HG03439 (cell line): ENCODE results near the gene PEX14.

Source experiments
- ATAC-seq: cut with Tn5 transposase; IDR thresholded peaks from one replicate; pipeline ENCODE4 v1.9.1; 2021; ENCODE audit warnings: mild to moderate bottlenecking, moderate library complexity; ENCODE audit not compliant: unreplicated experiment

Gene PEX14

DNA sequence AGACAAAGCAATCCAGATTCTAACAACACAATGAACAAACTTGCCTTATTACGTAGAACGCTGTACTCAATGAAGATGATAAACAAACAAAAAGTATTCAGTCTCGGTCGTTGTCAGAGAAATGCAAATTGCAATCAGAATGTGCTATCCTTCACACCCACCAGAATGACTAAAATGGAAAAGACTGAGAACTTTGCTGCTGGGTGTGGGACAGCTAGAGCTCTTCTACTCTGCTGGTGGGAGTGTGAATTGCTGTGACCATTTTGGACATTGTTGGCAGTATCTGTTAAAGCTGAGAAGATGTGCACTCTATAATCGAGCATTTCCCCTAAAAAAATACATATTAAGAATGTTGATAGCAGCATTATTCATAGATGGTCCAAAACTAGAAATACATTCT is 111.4 kb downstream of the PEX14 start:
- no peak for ATAC-seq

DNA sequence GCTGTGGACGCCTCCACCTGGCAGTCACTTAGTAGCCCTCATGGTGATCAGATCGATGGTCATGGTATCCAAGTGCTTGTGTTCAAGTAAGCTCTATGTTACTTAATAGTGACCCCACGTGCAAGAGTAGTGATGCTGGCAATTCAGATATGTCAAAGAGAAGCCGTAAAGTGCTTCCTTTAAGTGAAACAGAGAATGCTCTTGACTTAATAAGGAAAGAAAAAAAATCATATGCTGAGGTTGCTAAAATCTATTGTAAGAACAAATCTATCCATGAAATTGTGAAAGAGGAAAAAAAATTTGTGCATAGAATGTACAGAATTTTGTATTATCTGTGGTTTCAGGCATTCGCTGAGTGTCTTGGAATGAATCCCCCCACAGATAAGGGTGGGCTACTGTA is 113.9 kb downstream of the PEX14 start:
- ATAC-seq: no peak

DNA sequence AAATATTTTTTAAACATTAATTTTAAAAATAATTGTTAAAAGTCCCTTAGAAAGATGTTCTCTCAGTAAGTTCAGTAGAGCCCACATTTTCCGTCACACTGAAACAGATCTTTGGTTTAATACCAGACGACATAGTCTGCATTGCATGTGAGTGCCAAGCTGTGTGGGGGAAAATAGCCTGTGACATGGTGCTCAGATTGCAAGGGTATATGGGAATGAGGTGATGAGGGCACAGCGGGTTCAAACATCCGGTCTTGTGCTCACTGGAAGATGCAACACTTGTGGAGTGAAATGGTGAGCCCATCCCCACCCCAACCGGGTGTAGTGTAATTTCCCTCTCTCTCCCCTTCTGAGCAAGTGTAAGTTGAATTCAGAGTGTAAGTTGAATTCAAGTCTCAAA is 114.3 kb downstream of the PEX14 start:
- ATAC-seq: no peak

DNA sequence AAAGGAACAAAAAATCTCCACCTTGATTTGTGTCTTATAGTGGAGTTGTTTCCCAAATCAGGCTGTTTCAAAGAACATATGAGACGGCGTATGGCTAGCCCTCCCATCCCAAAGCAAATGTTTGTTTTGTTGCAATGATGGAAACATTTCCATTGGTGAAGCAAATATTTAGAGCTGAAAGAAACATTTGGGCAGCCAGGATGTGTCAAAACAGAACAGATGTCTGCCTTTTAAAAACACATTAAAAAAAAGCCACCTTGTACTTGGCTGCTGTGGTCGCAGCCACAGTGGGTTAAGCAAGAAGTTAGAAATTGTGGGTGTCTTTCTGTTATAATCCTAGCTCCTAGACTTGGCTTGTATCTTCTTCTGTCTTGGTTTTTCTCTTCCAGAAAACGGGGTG is 116.3 kb downstream of the PEX14 start:
- no peak for ATAC-seq

DNA sequence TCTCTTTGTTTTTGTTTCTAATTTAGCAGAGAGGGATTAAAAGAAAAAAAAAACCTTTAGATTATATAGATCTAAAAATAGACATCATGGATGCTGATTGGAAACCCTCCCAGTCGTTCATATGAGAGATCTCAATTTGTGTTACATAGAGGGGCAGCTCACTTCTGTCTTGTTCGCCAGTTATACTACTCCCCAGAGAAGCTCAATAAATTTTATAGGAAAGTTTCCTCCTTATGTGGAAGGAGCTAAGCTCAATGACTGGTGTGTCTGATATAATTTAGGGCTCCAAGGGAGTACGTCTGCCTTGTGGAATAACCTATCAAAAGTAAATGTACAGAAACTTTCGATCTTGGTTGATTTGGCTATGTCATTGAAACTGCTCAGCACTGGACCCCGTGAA is 117.6 kb downstream of the PEX14 start:
- no peak for ATAC-seq

DNA sequence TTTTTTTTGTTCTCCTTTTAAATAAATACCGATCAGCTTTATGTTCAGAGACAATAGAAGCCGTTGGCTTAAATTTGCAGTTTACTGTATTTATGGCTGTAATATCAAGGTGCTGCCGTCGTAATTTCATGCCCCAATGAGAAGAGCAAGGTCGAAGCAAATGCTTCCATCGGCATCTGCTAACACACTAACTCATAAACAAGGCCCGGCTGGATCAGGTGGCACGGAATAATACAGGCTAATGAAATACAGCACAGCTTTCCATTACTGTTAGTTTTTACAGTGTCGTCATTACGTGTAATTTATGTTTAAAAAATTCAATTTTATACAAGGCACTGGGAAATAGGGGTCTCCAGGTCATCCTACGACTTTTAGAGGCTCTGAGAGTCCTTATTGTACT is 119.0 kb downstream of the PEX14 start:
- no peak for ATAC-seq

DNA sequence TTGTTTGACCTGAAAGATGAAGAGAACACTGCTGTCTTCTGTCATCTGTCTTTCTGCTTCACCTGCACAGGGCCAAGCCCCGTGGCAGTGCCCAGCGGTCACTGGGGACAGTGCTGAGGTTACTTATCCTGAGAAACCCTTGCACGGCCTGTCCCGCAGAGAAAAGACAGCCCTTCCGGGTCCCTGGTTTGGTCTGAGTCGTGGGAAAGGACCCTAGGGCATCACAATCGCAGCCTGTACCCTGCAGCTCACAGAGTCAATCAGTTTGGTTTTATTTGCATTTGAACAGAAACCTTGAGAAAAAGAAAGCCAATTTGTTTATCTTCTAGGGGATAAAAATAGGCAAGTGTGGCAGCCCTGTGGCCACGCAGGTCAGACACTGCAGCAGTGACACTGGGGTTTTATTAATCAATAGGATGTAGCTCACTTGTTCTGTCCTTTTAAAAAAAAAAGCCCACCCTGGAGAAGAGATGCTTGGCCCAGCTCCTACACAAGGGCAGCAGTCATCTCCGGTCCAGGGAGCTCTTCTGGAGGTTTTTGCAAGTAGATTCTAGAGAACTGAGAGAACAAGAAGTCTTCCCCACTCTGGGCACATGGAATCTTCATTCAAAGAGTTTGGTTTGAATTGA is 120.0 kb downstream of the PEX14 start:
- ATAC-seq: no peak

DNA sequence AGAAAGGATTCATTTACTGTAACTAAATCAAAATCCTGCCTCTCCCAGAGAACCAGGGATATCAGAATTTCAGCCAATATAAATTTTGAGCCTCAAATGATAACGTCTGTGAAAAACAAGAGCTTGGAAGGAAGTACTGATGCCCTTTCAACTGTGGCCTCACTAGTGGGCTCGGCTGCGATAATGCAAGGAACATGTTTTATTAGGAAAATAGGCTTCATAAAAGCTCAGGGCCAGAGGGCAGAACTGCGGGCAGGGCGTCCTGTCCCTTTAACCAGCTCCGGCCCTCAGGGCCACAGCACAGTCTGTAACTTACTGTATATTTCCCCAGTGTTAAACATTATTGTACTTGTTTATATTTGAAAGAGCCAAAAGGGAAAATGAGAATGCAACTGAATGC is 122.0 kb downstream of the PEX14 start:
- ATAC-seq: no peak

DNA sequence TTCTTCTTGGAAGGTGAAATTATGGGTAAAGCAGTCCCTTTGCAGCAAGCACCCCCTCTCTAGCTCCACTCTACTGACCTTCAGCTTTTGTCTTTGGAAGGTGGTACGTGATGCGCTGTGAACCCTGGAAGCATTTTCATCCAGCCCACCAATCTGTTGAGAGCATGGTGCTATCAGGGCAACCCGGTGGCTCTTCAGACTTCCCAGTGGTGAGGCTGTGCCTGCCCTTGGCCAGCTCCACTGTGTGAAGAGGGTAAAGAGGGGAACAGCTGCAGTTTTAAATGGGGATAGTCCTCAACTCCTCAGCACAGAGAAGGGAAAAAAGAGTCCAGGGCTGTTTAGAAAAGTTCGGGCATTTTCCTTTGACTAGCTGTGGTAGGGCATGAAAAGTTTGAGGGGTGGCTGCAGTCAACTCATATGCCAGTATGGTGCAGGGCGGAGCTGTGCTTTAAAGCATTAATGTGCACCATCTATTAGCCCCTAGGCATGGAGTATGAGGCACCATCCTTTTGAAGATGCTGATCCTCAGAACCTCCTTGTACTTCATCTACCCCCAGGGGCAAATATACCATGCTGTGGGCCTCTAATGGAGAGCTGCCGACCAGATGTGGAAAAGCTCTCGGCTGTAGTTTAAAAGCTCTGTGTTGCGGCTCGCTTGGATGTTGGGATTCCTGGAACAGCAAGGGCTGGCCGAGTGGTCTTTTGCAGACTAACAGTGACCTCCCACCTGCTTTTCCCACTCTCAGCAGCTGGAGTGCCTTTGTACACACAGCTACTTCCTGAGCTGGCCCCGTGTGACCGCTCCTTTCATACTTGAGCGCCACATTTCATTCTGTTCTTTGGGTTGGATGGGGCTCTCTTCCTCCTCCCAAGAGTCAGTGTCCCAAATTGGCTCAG is 123.0 kb downstream of the PEX14 start:
- no peak for ATAC-seq

DNA sequence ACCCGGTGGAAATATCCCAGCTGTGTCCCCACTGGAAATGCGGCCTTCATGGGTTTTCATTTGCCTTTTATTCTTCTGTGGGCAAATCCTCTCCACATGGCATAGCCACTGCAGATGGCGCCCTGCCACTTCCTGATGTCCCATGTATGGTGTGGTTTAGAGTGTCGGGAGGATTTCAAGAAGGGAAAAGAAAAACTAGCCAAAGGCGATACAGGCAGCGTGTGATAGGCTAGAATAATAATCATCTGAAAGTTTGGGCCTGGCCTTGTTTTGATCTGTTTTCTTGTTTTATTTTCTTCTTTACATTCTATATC is 123.6 kb downstream of the PEX14 start:
- no peak for ATAC-seq

DNA sequence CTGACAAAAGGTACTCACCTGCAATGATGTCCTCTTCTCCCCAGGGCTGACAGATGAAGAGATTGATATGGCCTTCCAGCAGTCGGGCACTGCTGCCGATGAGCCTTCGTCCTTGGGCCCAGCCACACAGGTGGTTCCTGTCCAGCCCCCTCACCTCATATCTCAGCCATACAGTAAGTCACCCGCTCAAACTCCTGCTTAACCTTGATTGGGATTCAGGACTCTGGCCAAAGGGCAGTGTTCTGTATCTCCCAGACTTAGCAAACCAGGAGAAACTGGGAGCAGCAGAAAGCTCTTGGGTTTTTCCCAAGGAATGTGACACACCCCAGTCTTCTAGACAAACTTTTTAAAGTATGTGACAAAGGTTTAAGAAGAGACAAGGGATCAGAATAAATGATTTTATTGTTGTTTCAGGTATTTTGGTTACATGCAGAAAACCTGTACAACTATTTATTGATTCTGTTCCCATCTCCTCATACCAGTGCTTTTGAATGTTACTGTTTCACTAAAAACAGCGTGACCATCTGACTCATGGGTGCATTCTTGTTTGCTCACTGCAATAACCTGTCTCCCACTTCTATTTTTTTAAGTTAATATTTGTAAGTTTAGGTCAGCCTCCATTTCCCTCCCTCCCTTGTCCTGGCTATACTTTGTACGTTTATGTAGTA is 124.6 kb downstream of the PEX14 start:
- no peak for ATAC-seq

DNA sequence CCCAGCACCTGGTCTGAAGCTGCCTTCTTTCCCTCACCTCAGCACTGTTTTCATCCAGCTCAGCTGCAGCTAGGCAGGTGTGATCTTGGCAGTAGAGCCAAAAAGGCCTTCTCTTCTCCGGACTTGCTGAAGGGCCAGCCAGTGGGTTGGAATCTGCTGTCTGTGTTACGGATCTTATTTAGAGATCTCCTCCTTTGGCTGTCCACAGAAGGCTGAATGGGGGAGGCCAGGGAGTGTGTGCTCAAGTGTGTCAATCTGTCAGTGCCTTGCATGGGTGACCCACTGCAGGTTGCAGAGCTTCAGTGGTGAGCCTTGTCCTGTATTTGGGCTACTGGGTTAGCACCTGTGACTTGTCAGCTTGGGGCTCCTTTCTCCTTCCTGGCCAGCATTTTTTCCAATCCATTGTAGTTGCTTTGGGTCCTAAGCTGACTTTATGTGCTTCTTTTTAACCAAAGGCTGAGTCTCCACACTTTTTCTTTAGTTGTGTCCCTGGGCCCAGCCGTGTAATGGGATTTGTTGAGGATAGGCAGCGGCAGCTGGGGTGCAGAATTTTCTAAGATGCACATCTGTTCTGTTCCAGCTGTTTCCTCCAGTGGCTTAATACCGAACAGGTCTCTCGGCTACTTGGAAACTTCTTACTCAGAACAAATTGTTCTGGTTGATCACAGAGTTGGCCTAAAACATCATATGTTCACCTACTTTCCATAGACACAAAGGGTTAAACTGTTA is 126.8 kb downstream of the PEX14 start:
- ATAC-seq: no peak

DNA sequence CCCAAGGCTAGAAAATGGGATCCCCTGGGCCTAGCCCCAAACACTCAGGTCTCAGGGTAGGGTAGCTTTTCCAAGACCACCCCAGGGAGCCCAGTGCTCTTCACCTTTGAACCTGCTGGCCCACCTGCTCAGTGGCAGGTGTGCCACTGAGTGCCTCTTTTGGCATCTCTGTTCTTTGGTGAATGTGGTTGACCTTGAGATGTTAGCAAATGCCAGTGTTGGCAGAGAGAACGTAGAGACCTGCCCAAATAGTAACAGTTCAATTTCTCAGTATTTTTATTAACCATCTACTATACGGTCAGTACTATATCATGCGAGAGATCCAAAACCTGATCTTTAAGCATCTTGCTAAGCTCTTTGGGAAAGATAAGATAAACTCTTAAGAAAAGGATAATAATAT is 128.2 kb downstream of the PEX14 start:
- no peak for ATAC-seq

DNA sequence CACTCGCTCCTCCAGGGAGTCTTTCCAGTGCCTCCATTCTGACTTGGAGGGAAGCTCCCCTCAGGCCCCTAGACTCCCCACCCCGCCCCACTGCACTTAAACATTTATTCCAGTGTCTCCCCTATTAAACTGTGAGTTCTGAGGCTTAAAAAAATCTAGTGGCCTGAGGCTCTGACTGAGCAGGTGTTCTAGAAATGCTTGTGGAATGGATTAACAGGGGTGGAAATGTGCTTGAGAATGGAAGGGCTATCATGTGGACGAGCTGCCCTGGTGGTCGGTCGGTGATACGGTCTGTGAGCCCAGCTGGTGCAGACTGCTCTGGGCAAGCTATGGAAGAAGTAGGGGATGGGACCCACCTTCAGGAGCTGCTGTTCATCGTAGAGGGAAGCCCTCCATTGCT is 130.2 kb downstream of the PEX14 start:
- no peak for ATAC-seq

DNA sequence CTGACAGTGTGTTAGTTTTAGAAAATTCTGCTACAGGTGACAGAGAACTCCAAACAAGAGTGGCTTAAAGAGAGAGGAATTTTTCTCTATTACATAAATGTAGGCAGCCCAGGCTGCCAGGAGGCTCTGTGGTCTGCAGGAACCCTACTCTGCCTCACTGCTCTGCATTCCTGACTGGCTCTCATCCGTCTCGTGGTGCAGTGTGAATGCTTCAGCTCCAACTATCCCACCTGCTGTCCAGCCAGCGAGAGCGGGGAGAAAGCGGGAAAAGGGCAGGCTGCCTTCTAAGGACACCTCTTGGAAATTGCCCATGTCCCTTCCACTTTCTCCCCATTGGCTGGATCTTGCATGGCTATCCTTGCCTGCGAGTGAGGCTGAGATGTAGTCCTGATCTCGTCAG is 131.3 kb downstream of the PEX14 start:
- no peak for ATAC-seq

DNA sequence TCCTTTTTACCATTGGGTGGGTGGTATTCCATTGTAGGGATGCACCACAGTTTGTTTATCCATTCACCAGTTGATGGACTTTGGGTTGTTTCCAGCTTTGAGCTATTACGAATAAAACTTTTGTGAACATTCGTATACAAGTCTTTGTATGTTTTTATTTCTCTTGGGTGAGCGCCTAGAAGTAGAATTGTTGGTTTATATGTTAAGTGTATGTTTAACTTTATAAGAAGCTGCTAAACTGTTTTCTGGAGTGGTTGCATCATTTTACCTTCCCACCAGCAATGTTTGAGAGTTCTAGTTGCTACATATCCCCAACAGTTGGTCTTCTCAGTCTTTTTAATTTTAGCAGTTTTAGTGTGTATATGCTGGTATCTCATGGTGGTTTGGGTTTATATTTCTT is 132.5 kb downstream of the PEX14 start:
- ATAC-seq: no peak

DNA sequence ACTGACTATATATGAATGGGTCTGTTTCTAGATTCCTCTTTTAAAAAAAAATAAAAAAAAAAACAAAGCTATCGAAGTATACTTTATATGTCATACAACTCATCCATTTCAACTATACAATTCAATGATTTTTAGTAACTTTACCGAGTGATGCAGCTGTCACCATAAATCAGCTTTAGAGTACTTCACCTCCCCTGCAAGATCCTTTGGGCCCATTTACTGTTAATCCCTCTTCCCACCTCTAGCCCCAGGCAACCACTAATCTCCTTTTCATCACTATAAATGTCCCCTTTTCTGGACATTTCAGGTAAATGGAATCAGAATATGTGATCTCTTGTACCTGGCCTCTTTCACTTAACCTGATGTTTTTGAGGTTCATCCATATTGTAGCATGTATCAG is 133.9 kb downstream of the PEX14 start:
- ATAC-seq: no peak

DNA sequence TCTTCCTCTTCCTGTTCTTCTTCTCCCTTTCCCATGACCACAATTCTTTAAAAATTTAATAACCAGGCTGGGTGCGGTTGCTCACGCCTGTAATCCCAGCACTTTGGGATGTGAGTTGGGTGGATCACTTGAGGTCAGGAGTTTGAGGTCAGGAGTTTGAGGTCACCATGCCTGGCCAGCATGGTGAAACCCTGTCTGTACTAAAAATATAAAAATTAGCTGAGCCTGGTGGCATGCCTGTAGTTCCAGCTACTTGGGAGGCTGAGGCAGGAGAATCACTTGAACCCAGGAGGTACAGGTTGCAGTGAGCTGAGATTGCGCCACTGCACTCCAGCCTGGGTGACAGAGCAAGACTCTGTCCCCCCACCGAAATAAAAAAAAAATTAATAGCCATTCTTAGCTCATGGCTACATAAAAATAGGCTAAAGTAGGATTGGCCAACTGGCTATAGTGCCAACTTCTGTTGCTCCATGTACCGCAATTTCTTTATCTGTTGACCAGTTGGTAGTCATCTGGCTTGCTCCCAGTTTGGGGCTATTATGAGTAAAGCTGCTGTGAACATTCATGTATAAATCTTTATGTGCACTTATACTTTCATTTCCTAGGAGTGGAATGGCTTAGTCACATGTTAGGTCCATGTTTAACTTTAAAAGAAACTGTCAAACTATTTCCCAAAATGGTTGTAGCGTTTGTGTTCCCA is 136.3 kb downstream of the PEX14 start:
- no peak for ATAC-seq

DNA sequence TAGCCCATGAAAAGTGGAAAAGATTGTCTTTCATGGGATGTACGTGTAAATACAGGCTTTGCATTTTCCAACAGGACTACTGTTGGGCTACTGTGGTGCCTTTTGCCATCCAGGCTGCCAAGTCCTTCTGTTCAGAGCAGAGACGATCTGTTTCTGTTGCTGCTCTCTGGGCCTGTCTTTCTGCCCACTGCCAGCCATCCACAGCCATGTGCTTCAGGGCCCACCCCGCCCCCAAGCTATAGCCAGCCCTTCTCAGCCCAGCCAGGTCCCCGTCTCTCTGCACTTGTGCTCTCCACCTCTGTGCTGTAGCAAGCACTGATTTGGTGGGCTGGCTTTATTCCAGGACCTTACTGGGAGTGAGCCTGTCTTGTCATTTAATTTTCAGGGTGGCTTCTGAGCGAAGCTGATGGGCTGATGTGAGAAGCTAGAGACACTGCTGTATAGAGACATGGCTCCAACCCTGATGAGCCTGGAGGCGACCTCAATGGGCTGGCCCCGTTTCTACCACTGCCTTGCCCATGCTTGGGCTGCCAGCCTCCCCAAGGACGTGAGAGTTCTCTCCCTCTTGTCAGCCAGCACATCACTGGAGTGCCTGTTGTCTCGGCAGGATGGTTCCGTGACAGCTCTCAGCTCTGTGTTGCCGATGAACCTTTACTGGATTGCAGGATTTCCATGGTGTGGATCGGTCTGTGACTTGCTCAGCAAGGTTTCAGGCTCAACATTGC is 137.8 kb downstream of the PEX14 start:
- no peak for ATAC-seq

DNA sequence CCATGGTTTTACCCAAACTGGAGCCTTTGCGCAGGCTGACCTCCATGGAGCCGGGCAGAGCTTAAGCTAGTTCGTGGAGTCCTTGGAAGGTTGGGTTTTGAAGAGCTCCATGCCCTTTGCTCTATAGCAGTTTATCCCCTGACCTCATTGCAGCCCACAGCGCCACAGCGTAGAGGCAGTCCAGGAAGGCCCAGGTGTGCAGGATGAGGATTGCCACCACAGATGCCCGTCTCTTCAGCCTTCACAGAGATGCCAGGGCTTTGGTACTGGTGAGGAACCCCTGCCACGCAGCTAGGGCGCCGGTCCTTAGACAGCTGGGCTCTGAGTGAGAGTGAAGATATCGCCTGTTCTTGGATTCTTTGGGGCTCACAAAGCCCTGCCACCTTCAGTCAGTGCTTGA is 138.6 kb downstream of the PEX14 start:
- ATAC-seq: no peak
